H1 (cell line): Measurements from ENCODE around the gene RUNX1. TPM values are rescaled to one million over a fixed set of nuclear protein-coding genes. Genes with fewer than 3 reads are reported as not detected.

Experiments used
- E2F6 ChIP-seq: IDR thresholded peaks from 2 replicates; pipeline ENCODE4 v1.6.1; 2012; ENCODE audit warnings: inconsistent platforms
- GTF2F1 ChIP-seq: IDR thresholded peaks from 2 replicates; pipeline ENCODE4 v1.6.1; 2012; ENCODE audit warnings: low read depth, low read length, improper control_type of control experiment, borderline replicate concordance
- RNF2 ChIP-seq: fragments of 200-900, 300-1000 bp; sonication (generic); IDR thresholded peaks from 2 replicates; pipeline ENCODE4 v1.7.1; 2016; ENCODE audit warnings: borderline replicate concordance, low read depth, mild to moderate bottlenecking, antibody characterized with exemption, low read length; ENCODE audit not compliant: poor library complexity, severe bottlenecking; ENCODE audit errors: missing control alignments
- SRF ChIP-seq: IDR thresholded peaks from 2 replicates; pipeline ENCODE4 v1.6.1; 2011; ENCODE audit warnings: mild to moderate bottlenecking, low read depth, low read length, moderate library complexity
- SUZ12 ChIP-seq: fragments of 200-600 bp; sonication (generic); IDR thresholded peaks from 2 replicates; pipeline ENCODE4 v1.6.1; 2012; ENCODE audit warnings: mild to moderate bottlenecking, inconsistent platforms, low read length, moderate library complexity, mixed read lengths
- polyA plus RNA-seq, 7 experiments: library from polyadenylated mRNA; depleted of rRNA in 3 of 7; stranded (reverse) in 5 of 7; unstranded in 2 of 7; fragments of >200 nt in 5 of 7; fragments of 200-250 nt in 2 of 7; gene quantifications; 1 replicate in 5 of 7; 2 replicates in 1 of 7; 4 replicates in 1 of 7; pipeline versions ENCODE4 v1.2.1 to v1.2.3, GENCODE V29; 2011 to 2013; ENCODE audit warnings: missing spikeins in 2 of 7, mixed read lengths in 2 of 7
- total RNA-seq: library from RNA; stranded (reverse); fragmentation: NEBNext Ultra II Directional; extraction: Animal tissue kit (Norgen Biotek cat#: 25700); gene quantifications from 2 replicates; pipeline ENCODE4 v1.2.1, GENCODE V29; 2021

The RUNX1 gene
- total and polyA plus RNA-seq, 2 of the 8 experiments (the other 6 are each of a cell fraction or from before 2014, with no cell fraction given), result 0.20 to 0.60 TPM

DNA sequence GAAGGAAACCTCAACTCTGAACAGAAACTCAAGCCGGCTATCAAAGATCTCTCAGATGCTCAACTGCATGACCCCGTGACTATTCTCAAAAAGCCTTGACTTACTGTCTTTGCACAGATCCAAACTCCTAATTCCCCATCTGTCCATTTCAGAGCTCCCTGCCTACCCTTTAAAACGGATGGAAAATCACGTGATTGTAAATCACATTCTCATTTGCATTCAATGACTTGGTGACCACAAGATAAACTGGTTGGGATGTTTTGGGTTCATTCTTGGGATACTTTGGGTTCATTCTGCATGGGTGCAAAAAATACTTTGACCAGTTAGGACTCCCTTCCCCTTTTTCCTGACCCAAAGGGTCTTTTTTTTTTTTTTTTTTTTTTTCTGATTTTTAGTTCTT, 41.3 kb upstream of the RUNX1 start (continued):
- no peak for TF ChIP-seq SRF
- no peak for TF ChIP-seq E2F6
- no peak for TF ChIP-seq RNF2
- TF ChIP-seq GTF2F1, result no peak
- TF ChIP-seq SUZ12, result no peak
- TF ChIP-seq, all 59 proteins: peak for 0
